OCI-LY7 (cell line): Measurements from ENCODE around the gene UTS2B.

Experiments
- EZH2phosphoT487 ChIP-seq: fragments of 200-600 bp; sonication (generic); IDR thresholded peaks from 2 replicates; pipeline ENCODE4 v1.6.1; 2018; ENCODE audit warnings: low read depth, borderline replicate concordance, mild to moderate bottlenecking, mixed run types, antibody characterized with exemption, low read length, moderate library complexity, mixed read lengths
- TF ChIP-seq, protein P1 (sequence below): fragments of 200-600 bp; sonication (generic); conservative IDR thresholded peaks from 2 replicates; pipeline ENCODE4 v1.5.1; 2014; ENCODE audit warnings: mild to moderate bottlenecking, antibody characterized with exemption, low read length, moderate library complexity, mixed read lengths

GRCh38 chr3:191237047-191237882 is 93.1 kb downstream of the UTS2B start:
- TF ChIP-seq, protein P1, sequence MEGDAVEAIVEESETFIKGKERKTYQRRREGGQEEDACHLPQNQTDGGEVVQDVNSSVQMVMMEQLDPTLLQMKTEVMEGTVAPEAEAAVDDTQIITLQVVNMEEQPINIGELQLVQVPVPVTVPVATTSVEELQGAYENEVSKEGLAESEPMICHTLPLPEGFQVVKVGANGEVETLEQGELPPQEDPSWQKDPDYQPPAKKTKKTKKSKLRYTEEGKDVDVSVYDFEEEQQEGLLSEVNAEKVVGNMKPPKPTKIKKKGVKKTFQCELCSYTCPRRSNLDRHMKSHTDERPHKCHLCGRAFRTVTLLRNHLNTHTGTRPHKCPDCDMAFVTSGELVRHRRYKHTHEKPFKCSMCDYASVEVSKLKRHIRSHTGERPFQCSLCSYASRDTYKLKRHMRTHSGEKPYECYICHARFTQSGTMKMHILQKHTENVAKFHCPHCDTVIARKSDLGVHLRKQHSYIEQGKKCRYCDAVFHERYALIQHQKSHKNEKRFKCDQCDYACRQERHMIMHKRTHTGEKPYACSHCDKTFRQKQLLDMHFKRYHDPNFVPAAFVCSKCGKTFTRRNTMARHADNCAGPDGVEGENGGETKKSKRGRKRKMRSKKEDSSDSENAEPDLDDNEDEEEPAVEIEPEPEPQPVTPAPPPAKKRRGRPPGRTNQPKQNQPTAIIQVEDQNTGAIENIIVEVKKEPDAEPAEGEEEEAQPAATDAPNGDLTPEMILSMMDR: no peak
- TF ChIP-seq EZH2phosphoT487: no peak
